IMR-90 (cell line): ENCODE measurements around the gene SLC9A9. TPM values are rescaled to one million over a fixed set of nuclear protein-coding genes. Genes with fewer than 3 reads are reported as not detected.

Experiments used
- ATAC-seq: fragments of 200-7000 bp; cut with Tn5 transposase; 2 replicates; pipeline ENCODE4 v1.9.1; 2020; ENCODE audit warnings: low read depth, mild to moderate bottlenecking, moderate library complexity
- BruUV-seq: library from RNA; stranded (reverse); fragments of 400-500 nt; replicated peaks from 2 replicates; lab custom pipeline; 2021; lab: Mats Ljungman, UMichigan
- CTCF ChIA-PET: fragments of 300-600 bp; formaldehyde crosslinking; extraction: SDS; loops from one replicate; lab custom pipeline; 2021; ENCODE audit warnings: antibody characterized with exemption; lab: Yijun Ruan, JAX
- POLR2A ChIA-PET: fragments of 300-600 bp; sonication (Branson Sonifier 250); formaldehyde crosslinking; loops from one replicate; lab custom pipeline; 2022; ENCODE audit warnings: antibody characterized with exemption; ENCODE audit not compliant: unreplicated experiment; lab: Charles Lee
- DNase-seq: peaks from one replicate; pipeline ENCODE4 v3.0.0; 2013
- H2AFZ ChIP-seq: replicated peaks from 2 replicates; pipeline ENCODE3; 2013; ENCODE audit warnings: low read length, mild to moderate bottlenecking; ENCODE audit not compliant: poor library complexity
- H2AK5ac ChIP-seq: 2 replicates; pipeline ENCODE4 v1.6.1; 2013; ENCODE audit warnings: low read depth, low read length, inconsistent platforms
- H2AK9ac ChIP-seq: replicated peaks from 2 replicates; pipeline ENCODE3; 2013; ENCODE audit warnings: mild to moderate bottlenecking, low read depth, low read length, moderate library complexity; ENCODE audit not compliant: poor library complexity
- H2BK120ac ChIP-seq: 2 replicates; pipeline ENCODE4 v1.6.1; 2013; ENCODE audit warnings: low read depth, low read length, inconsistent platforms
- H2BK15ac ChIP-seq: 3 replicates; pipeline ENCODE4 v1.6.1; 2013; ENCODE audit warnings: low read depth, low read length, inconsistent platforms
- H2BK20ac ChIP-seq: 2 replicates; pipeline ENCODE4 v1.6.1; 2013; ENCODE audit warnings: low read depth, mild to moderate bottlenecking, inconsistent platforms, low read length, moderate library complexity
- H2BK5ac ChIP-seq: 2 replicates; pipeline ENCODE4 v1.6.1; 2013; ENCODE audit warnings: mild to moderate bottlenecking, low read depth, low read length, inconsistent platforms; ENCODE audit not compliant: poor library complexity, severe bottlenecking
- H3K14ac ChIP-seq: replicated peaks from 2 replicates; pipeline ENCODE4 v1.6.1; 2013; ENCODE audit warnings: low read depth, low read length, inconsistent platforms
- H3K18ac ChIP-seq: 2 replicates; pipeline ENCODE4 v1.6.1; 2013; ENCODE audit warnings: low read depth, low read length, control low read depth
- H3K23ac ChIP-seq: 2 replicates; pipeline ENCODE4 v1.6.1; 2013; ENCODE audit warnings: low read depth, low read length, inconsistent platforms
- H3K27ac ChIP-seq: 2 replicates; pipeline ENCODE4 v1.5.1; 2013; ENCODE audit warnings: mild to moderate bottlenecking, control low read depth, low read length; ENCODE audit not compliant: insufficient read depth
- H3K27me3 ChIP-seq: 2 replicates; pipeline ENCODE4 v1.6.1; 2013; ENCODE audit warnings: low read length; ENCODE audit not compliant: control insufficient read depth, insufficient read depth
- H3K36me3 ChIP-seq: 2 replicates; pipeline ENCODE4 v1.6.1; 2013; ENCODE audit warnings: low read length, mixed read lengths; ENCODE audit not compliant: control insufficient read depth, insufficient read depth
- H3K4ac ChIP-seq: 2 replicates; pipeline ENCODE4 v1.6.1; 2013; ENCODE audit warnings: low read depth, low read length, inconsistent platforms
- H3K4me1 ChIP-seq: 2 replicates; pipeline ENCODE4 v1.6.1; 2013; ENCODE audit warnings: low read length, mixed read lengths; ENCODE audit not compliant: control insufficient read depth, insufficient read depth
- H3K4me2 ChIP-seq: 2 replicates; pipeline ENCODE4 v1.6.1; 2013; ENCODE audit warnings: low read depth, mild to moderate bottlenecking, control low read depth, low read length, moderate library complexity
- H3K4me3 ChIP-seq: 2 replicates; pipeline ENCODE4 v1.5.1; 2013; ENCODE audit warnings: low read depth, mild to moderate bottlenecking, control low read depth, low read length, moderate library complexity; ENCODE audit not compliant: insufficient read depth
- H3K56ac ChIP-seq: 2 replicates; pipeline ENCODE4 v1.6.1; 2013; ENCODE audit warnings: low read length, inconsistent platforms; ENCODE audit not compliant: insufficient read depth; ENCODE audit errors: extremely low read depth
- H3K79me1 ChIP-seq, 2 experiments: 2 replicates each; pipeline ENCODE4 v1.6.1; 2013; ENCODE audit warnings: low read length in 2 of 2, inconsistent platforms in 1 of 2, low read depth in 1 of 2
- H3K9ac ChIP-seq: 2 replicates; pipeline ENCODE4 v1.6.1; 2013; ENCODE audit warnings: low read depth, low read length, control low read depth
- H3K9me1 ChIP-seq: 2 replicates; pipeline ENCODE4 v1.6.1; 2013; ENCODE audit warnings: low read length, inconsistent platforms; ENCODE audit not compliant: insufficient read depth
- H3K9me3 ChIP-seq: 2 replicates; pipeline ENCODE4 v1.6.1; 2013; ENCODE audit warnings: low read length; ENCODE audit not compliant: control insufficient read depth, insufficient read depth
- H4K20me1 ChIP-seq: 2 replicates; pipeline ENCODE4 v1.6.1; 2013; ENCODE audit warnings: low read length, inconsistent platforms; ENCODE audit not compliant: insufficient read depth
- H4K5ac ChIP-seq: 2 replicates; pipeline ENCODE4 v1.6.1; 2013; ENCODE audit warnings: mild to moderate bottlenecking, low read depth, low read length, control low read depth
- H4K8ac ChIP-seq, 2 experiments: 2 replicates each; pipeline ENCODE4 v1.6.1; 2013; ENCODE audit warnings: low read depth in 2 of 2, low read length in 2 of 2, control low read depth in 1 of 2, inconsistent platforms in 1 of 2
- H4K91ac ChIP-seq: 2 replicates; pipeline ENCODE4 v1.6.1; 2013; ENCODE audit warnings: low read depth, low read length, inconsistent platforms; ENCODE audit not compliant: insufficient read depth
- RAD21 ChIP-seq: IDR thresholded peaks from 2 replicates; pipeline ENCODE4 v1.6.1; 2012; ENCODE audit warnings: low read length, improper control_type of control experiment
- WGBS, 2 experiments: methylation state at CpG; one replicate each; pipeline versions ENCODE4 v1.1.5 to v1.1.7; 2013; ENCODE audit warnings: missing lambda C conversion rate in 2 of 2; ENCODE audit not compliant: insufficient read length in 1 of 2; ENCODE audit errors: extremely low coverage in 2 of 2; 5-methylcytosine and 5-hydroxymethylcytosine counted together
- dilution Hi-C: fragments of 300-500 bp; cut with HindIII; formaldehyde crosslinking; loops from one replicate; pipeline ENCODE4 v1.14.3; 2018; ENCODE audit warnings: low sequenced_read_pairs; ENCODE audit not compliant: unreplicated experiment
- in situ Hi-C: fragments of 300-500 bp; cut with MboI; formaldehyde crosslinking; loops from 3 replicates; pipeline ENCODE4 v1.14.3; 2019; ENCODE audit warnings: low sequenced_read_pairs, inconsistent platforms, mixed read lengths
- intact Hi-C: fragments of 100-400 bp; cut with micrococcal nuclease; formaldehyde crosslinking; loops from 2 replicates; pipeline ENCODE4 v1.10.0; 2022
- polyA plus RNA-seq, 3 experiments: library from polyadenylated mRNA; depleted of rRNA; stranded (reverse); fragments of >200 nt; gene quantifications; 2 replicates each; pipeline ENCODE4 v1.2.3, GENCODE V29; 2012; ENCODE audit warnings: low replicate concordance in 1 of 3
- total RNA-seq: library from RNA; depleted of rRNA; stranded (reverse); fragments of >200 nt; gene quantifications from 2 replicates; pipeline ENCODE4 v1.2.3, GENCODE V29; 2012

The SLC9A9 gene
- total and polyA plus RNA-seq, 2 of the 4 experiments (the other 2 are of a cell fraction): 1.4 to 2.3 TPM

GRCh38 chr3:143526011-143526545, 322.2 kb downstream of the SLC9A9 start:
- H2BK120ac ChIP-seq: peak overlapping the region; percentile 71
- POLR2A ChIA-PET: no interaction called here

More at GRCh38 chr3:143526011-143526545, 322.2 kb downstream of the SLC9A9 start:
- no peaks in the 10 kb centered on the region for H3K79me1 ChIP-seq
- no peaks in the 10 kb centered on the region; the same call in 1 of the 2 replicates for H3K4me1 ChIP-seq
- CTCF ChIA-PET: no interaction called here
- H3K56ac ChIP-seq: no peak overlapping the region
- H4K5ac ChIP-seq: no peak overlapping the region
- H3K27me3 ChIP-seq: no peaks in the 10 kb centered on the region
- H3K9me1 ChIP-seq: peaks cover 4% of the 10 kb centered on the region; the same call in 1 of the 2 replicates
- peak overlapping the region; percentile 29; the same call in 1 of the 2 replicates for H3K4ac ChIP-seq
- intact Hi-C loops: no loop called here
- no peak overlapping the region for H3K18ac ChIP-seq
- no peak overlapping the region for H2AK9ac ChIP-seq
- no peak overlapping the region for H4K91ac ChIP-seq
- no peak overlapping the region for H2BK20ac ChIP-seq
- no peak overlapping the region for H2BK15ac ChIP-seq
- no CpG with 5 or more reads among the region's 1 CpG for WGBS, 2 experiments
- dilution Hi-C loops: no loop called here
- no peak overlapping the region for H3K9ac ChIP-seq
- no peak overlapping the region for H3K27ac ChIP-seq
- no TSS peak for BruUV-seq
- no peak overlapping the region for H3K4me2 ChIP-seq
- TF ChIP-seq RAD21: no peak
- no peak overlapping the region for H2AK5ac ChIP-seq
- H3K36me3 ChIP-seq: no peaks in the 10 kb centered on the region
- H4K8ac ChIP-seq: no peak overlapping the region
- ATAC-seq (no peak), DNase-seq (no peak)
- H3K14ac ChIP-seq: no peak overlapping the region
- H4K20me1 ChIP-seq: no peaks in the 10 kb centered on the region
- H2BK5ac ChIP-seq: no peak overlapping the region
- no peaks in the 10 kb centered on the region for H3K9me3 ChIP-seq
- H3K23ac ChIP-seq: no peak overlapping the region
- in situ Hi-C loops: no loop called here
- H3K4me3 ChIP-seq: no peak overlapping the region
- peak overlapping the region; percentile 54 for H2AFZ ChIP-seq
